Measurements from ENCODE around the gene KCNJ6. TPM values are rescaled to one million over a fixed set of nuclear protein-coding genes. Genes with fewer than 3 reads are reported as not detected.
A peak's percentile ranks its signal among the peaks of the same experiment; 100 is the strongest.

The KCNJ6 gene
- total and polyA plus RNA-seq, 9 of the 15 experiments (the other 6 are each of a cell fraction or from before 2014, with no cell fraction given) = 0.06 to 0.21 (median 0.13) TPM; not detected in 1

GRCh38 chr21:37582590-37582989, 333.7 kb downstream of the KCNJ6 start (continued):
- TF ChIP-seq ZNF449 (CRISPR knock-in tag; IDR thresholded peaks at IDR 0.05) (no peak), ATF6 (CRISPR knock-in tag; IDR thresholded peaks at IDR 0.05) (no peak), JUND (IDR thresholded peaks at IDR 0.05; ENCODE audit: borderline replicate concordance, low read depth, low read length) (peak; percentile 59; the same call in 1 of the 2 replicates), JUND (tag; IDR thresholded peaks at IDR 0.05; ENCODE audit: borderline replicate concordance, low read depth, low read length) (no peak; the same call in 2 of the 3 replicates), RNF2 (IDR thresholded peaks at IDR 0.05) (no peak), SMAD3 (CRISPR knock-in tag; conservative IDR thresholded peaks at IDR 0.05) (0 out of 2 replicates have a peak, but pooled peaks have one; percentile 12), POLR2B (IDR thresholded peaks at IDR 0.05; ENCODE audit: low read depth, partially characterized antibody) (no peak), MGA (IDR thresholded peaks at IDR 0.05) (no peak), KDM1A (IDR thresholded peaks at IDR 0.05) (no peak), MAFF (IDR thresholded peaks at IDR 0.05; ENCODE audit: low read length) (peak; percentile 39; the same call in 1 of the 2 replicates), DACH1 (IDR thresholded peaks at IDR 0.05; ENCODE audit: partially characterized antibody) (no peak), ARID2 (IDR thresholded peaks at IDR 0.05) (no peak), PCBP2 (IDR thresholded peaks at IDR 0.05; ENCODE audit: low read depth, low read length, poor library complexity, severe bottlenecking) (no peak), TRIM24 (IDR thresholded peaks at IDR 0.05) (no peak), ZNF445 (CRISPR knock-in tag; IDR thresholded peaks at IDR 0.05; ENCODE audit: low read depth) (no peak)

Data from K562 (cell line).